Keratinocyte (primary cell): ENCODE measurements around the gene KCNJ12. TPM values are rescaled to one million over a fixed set of nuclear protein-coding genes. Genes with fewer than 3 reads are reported as not detected.

Experiments
- DNase-seq: peaks from one replicate; pipeline ENCODE4 v3.0.0-alpha.2; 2011; ENCODE audit warnings: low read depth, missing footprints, low spot score
- FAIRE-seq: peaks from 2 replicates; lab custom pipeline; 2011; peaks lifted over from hg19 to GRCh38; lab: Jason Lieb, UNC
- H2AFZ ChIP-seq: 2 replicates; pipeline ENCODE4 v1.6.0; 2012; ENCODE audit warnings: low read length, control low read depth, inconsistent platforms; ENCODE audit not compliant: control insufficient read depth
- H3K27ac ChIP-seq: 2 replicates; pipeline ENCODE4 v1.5.1; 2011; ENCODE audit warnings: low read length; ENCODE audit not compliant: control insufficient read depth, insufficient read depth
- H3K27me3 ChIP-seq: 3 replicates; pipeline ENCODE4 v1.6.0; 2011; ENCODE audit warnings: low read length; ENCODE audit not compliant: control insufficient read depth, insufficient read depth; ENCODE audit errors: extremely low read depth
- H3K36me3 ChIP-seq, 2 experiments: 2 replicates in 1 of 2; 3 replicates in 1 of 2; pipeline ENCODE4 v1.5.1; 2011; ENCODE audit warnings: low read length in 2 of 2, mild to moderate bottlenecking in 1 of 2; ENCODE audit not compliant: control insufficient read depth in 2 of 2, insufficient read depth in 2 of 2; ENCODE audit errors: extremely low read depth in 1 of 2
- H3K4me1 ChIP-seq: 3 replicates; pipeline ENCODE4 v1.5.1; 2011; ENCODE audit warnings: low read length; ENCODE audit not compliant: control insufficient read depth, insufficient read depth; ENCODE audit errors: extremely low read depth
- H3K4me2 ChIP-seq: 3 replicates; pipeline ENCODE4 v1.6.0; 2011; ENCODE audit warnings: low read depth, low read length; ENCODE audit not compliant: control insufficient read depth, insufficient read depth; ENCODE audit errors: extremely low read depth
- H3K4me3 ChIP-seq, 3 experiments: fragments of 200-600 bp in 1 of 3; sonication (generic) in 1 of 3; 2 replicates in 2 of 3; 3 replicates in 1 of 3; pipeline ENCODE4 v1.5.1; 2011 to 2016; ENCODE audit warnings: low read length in 3 of 3, mild to moderate bottlenecking in 3 of 3, control low read depth in 2 of 3, inconsistent platforms in 1 of 3, low read depth in 1 of 3, mixed read lengths in 1 of 3, mixed run types in 1 of 3, moderate library complexity in 1 of 3; ENCODE audit not compliant: control insufficient read depth in 2 of 3, insufficient read depth in 2 of 3; ENCODE audit errors: extremely low read depth in 1 of 3
- H3K79me2 ChIP-seq: 2 replicates; pipeline ENCODE4 v1.6.0; 2012; ENCODE audit warnings: low read length; ENCODE audit not compliant: control insufficient read depth, insufficient read depth
- H3K9ac ChIP-seq: 3 replicates; pipeline ENCODE4 v1.6.0; 2011; ENCODE audit warnings: low read length; ENCODE audit not compliant: control insufficient read depth, insufficient read depth; ENCODE audit errors: extremely low read depth
- H3K9me1 ChIP-seq: 3 replicates; pipeline ENCODE4 v1.6.0; 2011; ENCODE audit warnings: low read length; ENCODE audit not compliant: control insufficient read depth, insufficient read depth; ENCODE audit errors: extremely low read depth
- H3K9me3 ChIP-seq: 2 replicates; pipeline ENCODE4 v1.5.1; 2012; ENCODE audit warnings: low read depth, low read length; ENCODE audit not compliant: control insufficient read depth
- H4K20me1 ChIP-seq: 3 replicates; pipeline ENCODE4 v1.6.0; 2011; ENCODE audit warnings: low read length; ENCODE audit not compliant: control insufficient read depth, insufficient read depth; ENCODE audit errors: extremely low read depth
- CTCF ChIP-seq, 3 experiments: IDR thresholded peaks in 1 of 3; conservative IDR thresholded peaks in 1 of 3; optimal IDR thresholded peaks in 1 of 3; 2 replicates in 2 of 3; 3 replicates in 1 of 3; pipeline versions ENCODE3 to v1.5.1; 2011; ENCODE audit warnings: low read length in 3 of 3, mild to moderate bottlenecking in 3 of 3, moderate library complexity in 2 of 3, control low read depth in 1 of 3, inconsistent platforms in 1 of 3; ENCODE audit not compliant: insufficient read depth in 2 of 3; ENCODE audit errors: extremely low read depth in 1 of 3
- EZH2 ChIP-seq: IDR thresholded peaks from one replicate; pipeline ENCODE4 v1.6.1; 2012; ENCODE audit warnings: inconsistent platforms, mild to moderate bottlenecking, low read length, moderate library complexity
- dilution Hi-C: fragments of 300-500 bp; cut with MboI; formaldehyde crosslinking; loops from one replicate; pipeline ENCODE4 v1.7.0; 2020; ENCODE audit warnings: low sequenced_read_pairs; ENCODE audit not compliant: extremely low pct_ligation_motif_present
- polyA plus RNA-seq, 5 experiments: library from polyadenylated mRNA; depleted of rRNA in 3 of 5; stranded (reverse) in 3 of 5; stranded (forward) in 1 of 5; unstranded in 1 of 5; fragments of >200 nt; gene quantifications; 1 replicate in 1 of 5; 2 replicates in 3 of 5; 3 replicates in 1 of 5; pipeline versions ENCODE4 v1.2.1 to v1.2.3, GENCODE V29; 2011 to 2012; ENCODE audit warnings: missing spikeins in 2 of 5, low read depth in 1 of 5, low replicate concordance in 1 of 5

The KCNJ12 gene
- polyA plus RNA-seq, 1 donor (not counting 4 experiments of a cell fraction or from before 2014, with no cell fraction given), result 0.04 TPM

DNA sequence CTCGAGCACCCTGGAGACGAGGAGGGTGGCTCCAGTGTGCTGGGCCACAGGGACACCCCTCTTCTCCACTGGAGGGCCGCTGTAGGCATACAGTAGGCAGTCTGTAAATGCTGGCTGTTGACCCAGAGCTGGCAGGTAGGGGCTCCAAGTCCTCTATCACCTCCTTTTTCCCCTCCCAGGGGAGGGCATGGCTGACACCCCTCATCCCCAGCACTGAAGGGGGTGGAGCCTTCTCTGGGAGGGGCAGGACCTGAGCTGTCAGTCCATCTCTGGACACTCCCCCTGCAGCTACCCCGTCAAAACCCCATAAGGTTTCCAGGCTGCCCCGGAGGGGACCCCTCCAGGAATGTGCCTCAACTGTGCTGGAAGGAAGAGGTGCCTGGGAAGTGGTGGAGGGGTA lies 2.4 kb downstream of the KCNJ12 start:
- Histone ChIP-seq H3K4me2 (no peak overlapping the region), H3K36me3 (no peaks in the 10 kb centered on the region), H3K9me3 (no peaks in the 10 kb centered on the region), H3K9me1 (no peaks in the 10 kb centered on the region), H3K79me2 (no peaks in the 10 kb centered on the region), H2AFZ (no peak overlapping the region), H4K20me1 (no peaks in the 10 kb centered on the region), H3K4me3 (no peak overlapping the region), H3K4me1 (peaks cover 5% of the 10 kb centered on the region), H3K9ac (no peak overlapping the region), H3K27ac (no peak overlapping the region), H3K27me3 (peaks cover 42% of the 10 kb centered on the region)
- dilution Hi-C loops, result no loop called here
- no peak for TF ChIP-seq CTCF (optimal IDR thresholded peaks at IDR 0.05 in 1 of 3, IDR thresholded peaks at IDR 0.05 in 1 of 3, conservative IDR thresholded peaks at IDR 0.05 in 1 of 3; ENCODE audit: extremely low read depth in 1 of 3, insufficient read depth in 2 of 3, low read length in 3 of 3)
- TF ChIP-seq EZH2, result no peak
- no peak for FAIRE-seq
- no peak for DNase-seq

GRCh38 chr17:21379080-21379711 lies 3.0 kb downstream of the KCNJ12 start:
- H3K4me1 ChIP-seq, result peaks cover 5% of the 10 kb centered on the region
- no peaks in the 10 kb centered on the region for H3K9me1 ChIP-seq
- dilution Hi-C loops, result no loop called here
- H3K4me3 ChIP-seq, result no peak overlapping the region
- no peaks in the 10 kb centered on the region for H3K9me3 ChIP-seq
- no peaks in the 10 kb centered on the region for H3K79me2 ChIP-seq
- no peak overlapping the region for H3K4me2 ChIP-seq
- FAIRE-seq (no peak), DNase-seq (no peak)
- H2AFZ ChIP-seq, result no peak overlapping the region
- no peaks in the 10 kb centered on the region for H4K20me1 ChIP-seq
- no peaks in the 10 kb centered on the region for H3K36me3 ChIP-seq
- H3K27ac ChIP-seq, result no peak overlapping the region
- H3K27me3 ChIP-seq, result peaks cover 44% of the 10 kb centered on the region
- H3K9ac ChIP-seq, result no peak overlapping the region
- TF ChIP-seq EZH2 (no peak), CTCF (optimal IDR thresholded peaks at IDR 0.05 in 1 of 3, IDR thresholded peaks at IDR 0.05 in 1 of 3, conservative IDR thresholded peaks at IDR 0.05 in 1 of 3; ENCODE audit: extremely low read depth in 1 of 3, insufficient read depth in 2 of 3, low read length in 3 of 3) (no peak)
